Activated CD4-positive, CD25-positive, alpha-beta regulatory T cell treated with anti-CD3 and anti-CD28 coated beads, Interleukin-2, amount 50 U/mL, for 72 hours (primary cell): ENCODE data around the gene ACER3.
"Not testable (repeated sequence)": the region's sequence is repeated elsewhere in the genome, so short reads cannot be mapped to it uniquely, and the experiment has no call there.

Experiments used
- DNase-seq: peaks from one replicate; pipeline ENCODE4 v3.0.0; 2021

The ACER3 gene

DNA sequence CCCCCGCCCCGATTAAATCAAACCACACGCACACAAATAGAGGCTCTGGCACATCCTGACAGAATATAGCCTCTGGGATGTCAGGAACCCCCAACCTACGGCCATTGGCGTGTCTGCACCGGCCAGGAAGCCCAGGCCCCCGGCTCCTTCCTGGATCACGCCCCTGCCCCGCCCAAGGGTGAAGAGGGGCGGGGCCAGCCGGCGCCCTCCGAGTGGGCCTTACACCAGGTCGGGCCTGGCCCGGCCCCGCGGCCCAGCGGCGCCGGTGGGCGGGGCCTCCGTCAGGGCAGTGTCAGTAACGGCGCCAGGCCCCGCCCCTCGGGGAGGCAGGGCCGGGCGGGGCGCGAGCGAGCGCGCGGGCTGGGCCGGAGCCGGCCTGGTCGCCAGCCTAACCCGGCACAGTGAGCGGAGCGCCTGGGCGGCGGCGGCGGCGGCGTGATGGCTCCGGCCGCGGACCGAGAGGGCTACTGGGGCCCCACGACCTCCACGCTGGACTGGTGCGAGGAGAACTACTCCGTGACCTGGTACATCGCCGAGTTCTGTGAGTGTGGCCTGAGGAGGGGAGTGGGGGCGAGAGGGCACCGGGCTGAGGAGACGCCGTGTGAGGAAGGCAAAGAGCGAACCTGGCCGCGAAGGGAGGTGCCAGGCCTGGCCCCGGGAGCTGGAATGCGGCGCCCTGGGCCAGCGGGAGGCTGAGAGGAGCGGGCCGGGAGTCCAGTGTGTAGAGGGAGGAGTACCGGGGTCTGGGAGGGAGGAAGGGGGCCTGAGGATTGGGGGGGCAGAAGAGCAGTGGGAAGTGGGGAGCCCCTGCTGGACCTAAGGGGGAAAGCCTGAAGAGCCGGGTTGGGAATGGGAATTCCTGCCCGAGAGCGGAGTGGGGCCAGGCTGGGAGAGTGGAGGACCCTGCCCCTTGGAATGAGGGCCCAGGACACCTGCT lies at the start of gene ACER3:
TSS of gene ACER3 (plus strand) at position 380 of the 937 bp plus-strand sequence. CDS start at position 439, 59 bp downstream.
- DNase-seq = peak; percentile 90

DNA sequence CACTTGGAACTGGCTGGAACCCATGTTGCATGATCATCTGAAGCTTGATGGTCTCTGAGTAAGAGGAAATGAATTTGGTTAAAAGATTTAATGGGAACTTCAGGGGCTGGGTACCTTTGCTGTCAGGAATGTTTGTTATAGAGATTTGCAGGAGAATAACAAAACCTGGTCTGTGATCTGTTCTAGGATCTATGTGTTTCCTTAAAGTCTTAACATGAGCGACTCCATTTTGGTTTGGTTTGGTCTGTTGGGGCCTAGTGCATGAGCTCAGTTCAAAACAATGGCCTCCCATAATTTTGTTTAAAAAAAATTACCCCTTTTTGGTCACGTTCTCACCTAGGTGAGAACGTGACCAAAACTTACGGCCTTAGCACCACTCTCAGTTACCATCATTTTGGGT lies 49.5 kb upstream of the ACER3 start:
- DNase-seq = no peak

DNA sequence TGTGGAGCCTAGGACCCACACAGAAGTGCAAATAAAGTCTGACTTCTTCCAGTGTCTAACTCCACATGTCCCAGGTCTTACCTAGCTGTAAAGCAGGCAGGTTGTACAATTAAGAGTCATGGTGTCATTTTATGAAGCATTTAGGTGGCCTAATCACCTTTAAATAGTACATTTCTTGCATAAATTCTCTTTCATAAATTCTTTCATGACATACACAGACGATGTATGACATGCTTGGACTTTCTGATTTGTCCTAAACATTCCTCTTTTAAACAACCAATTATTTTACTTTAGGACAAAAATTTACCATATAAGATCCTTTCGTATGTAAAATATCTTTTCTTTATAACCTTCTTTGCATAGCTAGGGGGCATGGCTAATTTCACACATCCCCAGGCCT lies 46.3 kb upstream of the ACER3 start:
- no peak for DNase-seq

DNA sequence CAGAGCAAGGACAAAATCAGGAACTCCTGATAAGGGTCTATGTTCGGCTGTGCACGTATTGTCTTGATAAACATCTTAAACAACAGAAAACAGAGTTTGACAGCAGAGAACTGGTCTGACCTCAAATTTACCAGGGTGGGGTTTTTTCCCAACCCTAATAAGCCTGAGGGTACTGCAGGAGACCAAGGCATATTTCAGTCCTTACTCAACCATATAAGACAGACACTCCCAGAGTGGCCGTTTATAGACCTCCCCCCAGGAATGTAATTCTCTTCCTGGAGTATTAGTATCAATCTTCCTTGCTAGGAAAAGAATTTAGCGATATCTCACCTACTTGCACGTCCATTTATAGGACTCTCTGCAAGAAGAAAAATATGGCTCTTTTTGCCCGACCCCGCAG lies 45.0 kb upstream of the ACER3 start:
- not testable (repeated sequence) for DNase-seq

DNA sequence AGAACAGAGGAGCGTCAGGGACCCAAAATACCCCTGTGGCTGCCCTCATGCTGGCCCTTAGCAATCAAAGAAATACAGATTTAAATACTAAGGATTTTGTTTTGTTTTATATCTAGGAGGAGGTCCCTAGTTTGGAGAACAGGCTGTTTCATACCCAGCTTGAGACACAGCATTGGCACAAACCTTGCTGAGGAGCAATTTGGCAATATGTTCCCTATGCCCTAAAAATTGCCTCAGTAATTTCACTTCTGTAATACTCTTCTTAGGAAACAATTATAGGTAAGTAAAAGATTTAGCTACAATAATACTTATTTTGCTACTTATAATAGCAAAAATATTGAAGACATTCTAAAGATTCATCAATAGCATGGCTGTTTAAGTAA lies 40.5 kb upstream of the ACER3 start:
- DNase-seq = no peak

DNA sequence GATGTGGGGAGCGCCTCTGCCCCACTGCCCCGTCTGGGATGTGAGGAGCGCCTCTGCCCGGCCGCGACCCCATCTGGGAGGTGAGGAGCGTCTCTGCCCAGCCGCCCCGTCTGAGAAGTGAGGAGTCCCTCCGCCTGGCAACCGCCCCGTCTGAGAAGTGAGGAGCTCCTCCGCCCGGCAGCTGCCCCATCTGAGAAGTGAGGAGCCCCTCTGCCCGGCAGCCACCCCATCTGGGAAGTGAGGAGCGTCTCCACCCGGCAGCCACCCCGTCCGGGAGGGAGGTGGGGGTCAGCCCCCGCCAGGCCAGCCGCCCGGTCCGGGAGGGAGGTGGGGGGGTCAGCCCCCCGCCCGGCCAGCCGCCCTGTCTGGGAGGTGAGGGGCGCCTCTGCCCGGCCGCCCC lies 39.3 kb upstream of the ACER3 start:
- DNase-seq = not testable (repeated sequence)

DNA sequence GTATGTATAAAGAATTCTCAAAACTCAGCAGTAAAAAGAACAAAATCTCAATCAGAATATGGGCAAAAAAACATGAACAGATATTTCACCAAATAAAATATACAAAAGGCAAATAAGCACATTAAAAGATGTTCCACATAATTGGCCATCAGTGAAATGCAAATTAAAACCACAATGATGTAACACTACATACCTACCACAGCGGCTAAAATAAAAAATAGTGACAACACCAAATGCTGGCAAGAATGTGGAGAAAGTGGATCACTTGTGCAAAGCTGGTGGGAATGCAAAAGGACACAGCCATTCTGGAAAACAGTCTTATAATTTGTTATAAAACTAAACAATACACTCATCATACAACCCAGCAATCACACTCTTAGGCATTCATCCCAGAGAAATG lies 38.3 kb upstream of the ACER3 start:
- DNase-seq = no peak

DNA sequence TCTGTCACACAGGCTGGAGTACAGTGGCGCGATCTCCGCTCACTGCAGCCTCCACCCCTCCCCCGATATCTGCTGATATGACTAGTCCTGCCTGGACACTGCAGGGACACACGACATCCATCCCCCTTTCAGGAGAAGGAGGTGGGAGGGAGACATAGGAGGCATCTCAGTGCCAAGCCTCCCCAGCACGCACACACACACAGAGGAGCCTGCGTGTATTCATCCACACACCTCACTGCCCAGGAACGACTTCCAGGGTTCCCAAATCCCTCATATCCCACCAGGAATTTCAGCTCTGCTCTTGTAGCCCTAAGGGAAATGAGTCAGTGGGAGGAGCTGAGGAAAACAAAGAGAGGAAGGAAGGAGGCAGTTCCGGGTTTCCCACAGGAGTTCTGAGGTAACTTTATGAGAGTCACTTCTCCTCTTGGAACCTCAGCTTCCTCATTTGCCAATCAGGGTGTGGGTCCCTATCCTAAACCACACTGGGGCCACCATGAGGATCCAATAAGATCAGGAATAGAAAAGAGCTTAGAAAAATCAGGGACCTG lies 37.2 kb upstream of the ACER3 start:
- no peak for DNase-seq

DNA sequence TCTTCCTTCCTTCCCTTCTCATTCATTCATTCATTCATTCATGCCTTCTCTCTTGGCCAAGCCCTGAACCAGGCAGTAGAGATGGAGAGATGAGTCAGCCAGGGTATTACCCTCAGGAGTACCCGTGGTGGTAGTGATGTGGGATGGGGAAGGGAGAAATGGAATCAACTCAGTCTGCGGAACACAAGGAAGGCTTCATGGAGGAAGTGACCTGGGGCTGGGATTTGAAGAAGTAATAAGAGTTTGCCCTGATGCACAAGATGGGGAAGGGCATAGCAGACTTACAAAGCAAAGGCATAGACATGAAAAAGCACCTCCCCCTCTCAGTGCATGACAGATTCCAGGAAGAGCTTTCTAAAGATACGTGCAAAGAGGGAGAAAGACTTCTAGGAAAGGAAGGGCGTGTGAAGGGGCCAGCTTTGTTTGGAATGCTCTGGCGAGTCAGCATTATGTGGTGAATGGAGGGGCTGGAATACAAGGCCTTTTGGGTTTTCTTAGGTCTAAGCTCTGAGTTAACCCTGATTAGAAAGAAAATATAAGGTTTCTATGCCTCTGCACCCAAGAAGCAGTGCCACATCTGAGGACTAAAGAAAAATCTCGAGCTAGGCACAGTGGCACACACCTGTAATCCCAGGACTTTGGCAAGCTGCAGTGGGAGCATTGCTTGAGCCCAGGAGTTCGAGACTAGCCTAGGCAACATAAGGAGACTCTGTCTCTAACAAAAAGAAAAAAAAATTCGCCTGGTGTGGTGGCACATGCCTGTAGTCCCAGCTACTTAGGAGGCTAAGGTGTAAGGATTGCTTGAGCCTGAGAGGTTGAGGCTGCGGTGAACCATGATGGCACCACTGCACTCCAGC lies 36.4 kb upstream of the ACER3 start:
- DNase-seq = no peak

DNA sequence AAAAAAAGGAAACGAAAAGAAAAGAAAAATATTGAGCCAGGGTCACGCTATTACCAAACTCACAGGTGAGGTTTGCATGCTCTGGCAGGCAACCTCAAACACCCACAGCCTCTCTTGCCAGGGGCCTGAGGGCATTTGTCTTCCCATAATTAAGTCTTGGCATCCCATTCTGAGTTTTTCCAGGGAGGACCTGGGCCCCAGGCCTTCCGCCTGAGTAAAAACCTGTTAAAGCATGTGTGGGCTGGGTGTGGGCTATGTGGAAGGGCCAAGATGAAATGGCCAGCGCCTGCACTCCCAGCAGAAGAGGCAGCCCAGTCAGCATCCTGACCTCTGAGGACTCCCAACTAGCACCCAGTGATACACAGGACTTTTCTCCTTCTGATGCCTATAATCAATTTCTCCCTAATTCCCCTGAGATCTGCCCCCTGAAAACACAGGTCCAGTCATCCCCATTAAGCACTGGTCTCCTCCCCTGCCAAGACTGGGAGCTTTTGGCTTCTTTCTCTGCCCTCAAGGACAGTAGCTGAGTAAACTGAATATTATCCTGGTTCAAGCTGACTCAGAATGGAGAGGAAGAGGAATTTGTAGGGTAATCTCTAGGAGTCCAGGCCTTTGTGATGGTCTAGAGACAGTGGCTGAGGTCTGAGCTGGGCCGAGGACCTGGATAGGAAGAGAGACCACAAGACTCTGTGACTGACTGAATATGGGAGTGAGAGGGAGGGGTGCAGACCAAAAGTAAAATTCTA lies 35.6 kb upstream of the ACER3 start:
- DNase-seq = no peak

DNA sequence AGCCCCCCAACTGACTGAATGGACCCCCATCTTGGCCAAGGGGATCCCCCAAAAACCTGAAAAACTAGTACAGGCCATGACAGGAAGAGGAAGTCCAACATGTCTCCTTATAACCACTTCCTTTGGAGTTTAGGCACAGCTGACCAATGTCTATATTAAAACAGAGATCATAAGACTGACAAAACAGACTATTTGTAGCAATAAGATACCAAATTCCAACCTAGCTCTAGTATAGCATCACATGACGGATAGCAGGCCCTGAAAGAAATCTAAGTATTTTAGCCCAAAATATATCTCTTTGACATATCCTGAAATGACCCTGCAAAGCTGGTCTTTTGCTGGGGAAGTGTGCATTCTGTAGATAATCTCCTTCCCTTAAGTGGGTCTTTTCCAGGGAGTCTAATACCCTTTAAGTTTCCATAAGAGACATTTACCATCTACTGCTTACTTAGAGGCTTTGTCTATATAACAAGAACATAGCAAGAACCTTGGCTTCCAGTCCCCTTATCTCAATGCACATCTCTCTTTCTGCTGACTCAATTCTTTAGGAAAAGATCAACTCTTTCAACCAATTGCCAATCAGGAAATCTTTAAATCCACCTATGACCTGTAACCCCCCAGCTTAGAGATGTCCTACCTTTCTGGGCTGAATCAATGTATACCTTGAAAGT lies 34.9 kb upstream of the ACER3 start:
- no peak for DNase-seq

DNA sequence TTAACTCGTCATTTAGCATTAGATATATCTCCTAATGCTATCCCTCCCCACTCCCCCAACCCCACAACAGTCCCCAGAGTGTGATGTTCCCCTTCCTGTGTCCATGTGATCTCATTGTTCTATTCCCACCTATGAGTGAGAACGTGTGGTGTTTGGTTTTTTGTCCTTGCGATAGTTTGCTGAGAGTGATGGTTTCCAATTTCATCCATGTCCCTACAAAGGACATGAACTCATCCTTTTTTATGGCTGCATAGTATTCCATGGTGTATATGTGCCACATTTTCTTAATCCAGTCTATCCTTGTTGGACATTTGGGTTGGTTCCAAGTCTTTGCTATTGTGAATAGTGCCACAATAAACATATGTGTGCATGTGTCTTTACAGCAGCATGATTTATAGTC lies 34.2 kb upstream of the ACER3 start:
- DNase-seq = not testable (repeated sequence)

DNA sequence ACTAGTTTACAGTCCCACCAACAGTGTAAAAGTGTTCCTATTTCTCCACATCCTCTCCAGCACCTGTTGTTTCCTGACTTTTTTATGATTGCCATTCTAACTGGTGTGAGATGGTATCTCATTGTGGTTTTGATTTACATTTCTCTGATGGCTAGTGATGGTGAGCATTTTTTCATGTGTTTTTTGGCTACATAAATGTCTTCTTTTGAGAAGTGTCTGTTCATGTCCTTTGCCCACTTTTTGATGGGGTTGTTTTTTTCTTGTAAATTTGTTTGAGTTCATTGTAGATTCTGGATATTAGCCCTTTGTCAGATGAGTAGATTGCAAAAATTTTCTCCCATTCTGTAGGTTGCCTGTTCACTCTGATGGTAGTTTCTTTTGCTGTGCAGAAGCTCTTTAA lies 33.7 kb upstream of the ACER3 start:
- not testable (repeated sequence) for DNase-seq

DNA sequence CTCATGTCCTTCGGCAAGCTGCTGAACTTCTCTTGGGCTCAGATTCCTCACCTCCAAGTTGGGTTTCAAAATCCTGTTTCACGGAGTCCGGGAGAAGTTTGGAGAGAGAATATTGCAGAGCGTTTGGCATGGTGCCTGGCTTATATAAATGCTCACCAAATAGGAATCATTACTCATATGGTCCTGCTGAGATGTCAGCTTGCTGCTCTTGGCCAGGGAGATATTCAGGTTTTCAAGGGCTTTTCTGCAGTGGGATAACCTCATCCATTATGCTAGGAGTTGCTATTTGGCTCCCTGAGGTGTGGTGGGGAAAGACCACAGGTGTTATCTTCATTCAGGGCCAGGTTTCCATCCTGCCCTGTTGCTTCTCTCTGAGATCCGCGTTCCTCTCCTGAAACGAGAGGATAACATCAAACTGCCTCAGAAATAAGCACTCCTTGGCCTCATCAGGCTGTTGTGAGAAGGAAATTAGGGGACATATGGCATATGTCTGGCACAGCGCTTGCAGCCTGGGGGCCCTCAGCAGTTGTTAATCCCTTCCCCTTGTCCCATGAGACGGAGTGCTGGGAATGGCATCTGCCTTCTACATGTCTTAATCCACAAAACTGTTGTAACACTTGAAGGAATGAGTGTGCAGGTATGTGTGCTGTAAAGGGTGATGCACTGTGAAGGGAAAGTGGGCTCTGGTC lies 29.9 kb upstream of the ACER3 start:
- DNase-seq = no peak

DNA sequence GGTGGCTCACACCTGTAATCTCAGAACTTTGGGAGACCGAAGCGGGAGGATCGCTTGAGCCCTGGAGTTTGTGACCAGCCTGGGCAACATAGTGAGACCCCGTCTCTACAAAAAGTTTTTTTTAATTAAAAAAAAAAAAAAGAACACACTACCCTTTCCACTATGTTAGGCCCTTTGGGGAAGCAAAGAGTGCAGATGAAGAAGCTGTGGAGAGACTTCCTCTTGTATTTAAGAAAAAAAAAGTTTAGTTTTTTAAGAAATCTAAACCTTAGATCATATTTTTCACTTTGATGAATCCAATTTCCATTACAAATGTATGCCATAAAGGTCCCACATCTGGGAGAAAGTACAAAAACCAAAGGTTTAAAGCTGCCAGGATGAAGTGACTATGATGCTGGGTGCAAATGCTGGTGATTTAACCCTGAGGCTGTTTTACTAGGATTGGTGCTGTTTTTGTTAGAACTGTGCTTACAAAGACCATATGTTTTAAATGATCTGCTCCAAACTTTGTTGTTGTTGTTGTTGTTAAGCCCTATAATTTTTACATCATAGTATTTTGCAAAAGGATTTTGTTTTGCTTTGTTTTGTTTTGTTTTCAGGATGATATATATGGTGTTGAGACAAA lies 28.9 kb upstream of the ACER3 start:
- no peak for DNase-seq

DNA sequence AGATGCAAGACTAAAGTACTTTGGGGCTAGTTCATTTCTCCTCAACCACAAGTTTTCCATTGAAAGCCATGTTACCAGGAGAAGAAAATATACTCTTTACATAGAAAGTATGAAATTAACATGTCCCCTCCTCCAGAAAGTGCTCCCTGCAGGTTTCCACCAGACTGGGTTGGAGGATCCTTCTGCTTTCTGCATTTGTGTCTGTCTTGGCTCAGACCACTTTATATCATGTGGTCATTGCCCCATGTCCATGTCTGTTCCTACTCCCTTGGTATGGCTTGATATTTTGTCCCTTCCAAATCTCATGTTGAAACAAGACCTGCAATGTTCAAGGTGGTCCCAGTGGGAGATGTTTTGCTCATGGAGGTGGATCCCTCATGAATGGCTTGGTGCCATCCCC lies 28.4 kb upstream of the ACER3 start:
- DNase-seq = no peak

DNA sequence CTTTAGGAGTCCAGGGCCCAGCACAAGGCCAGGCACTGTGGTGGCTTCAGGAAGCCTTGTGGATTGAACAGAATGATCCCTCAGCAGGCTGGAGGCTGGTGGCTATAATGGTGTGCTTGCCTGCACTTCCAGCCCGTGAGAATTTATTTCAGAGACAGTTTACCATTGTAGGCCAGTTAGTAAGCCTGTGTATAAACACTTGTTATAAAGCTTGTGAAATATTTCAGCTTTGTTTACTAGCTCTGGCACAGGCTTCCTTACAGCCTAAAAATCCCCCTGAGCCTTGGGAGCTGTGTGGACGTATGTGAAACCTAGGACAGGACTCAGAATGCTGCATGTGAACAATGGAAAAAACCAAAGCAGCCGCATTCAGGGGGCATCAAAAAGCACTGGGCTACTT lies 26.6 kb upstream of the ACER3 start:
- DNase-seq = no peak

DNA sequence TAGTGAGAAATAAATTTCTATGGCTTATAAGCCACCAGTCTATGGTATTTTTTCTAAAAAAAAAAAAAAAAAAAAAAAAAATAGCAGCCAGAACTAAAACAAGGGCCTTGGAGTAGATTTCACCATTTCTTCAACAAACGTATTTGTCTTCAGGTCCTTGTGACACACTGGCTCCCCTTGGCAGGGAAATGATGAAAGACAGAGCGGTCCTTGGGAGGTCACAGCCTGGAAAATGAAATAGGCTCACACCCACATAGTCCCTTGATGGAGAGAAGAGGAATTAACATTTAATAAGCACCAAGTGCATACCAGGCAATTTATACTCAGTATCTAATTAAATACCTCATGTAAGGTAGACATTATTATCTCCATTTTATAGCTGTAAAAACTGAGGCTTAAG lies 25.7 kb upstream of the ACER3 start:
- no peak for DNase-seq

DNA sequence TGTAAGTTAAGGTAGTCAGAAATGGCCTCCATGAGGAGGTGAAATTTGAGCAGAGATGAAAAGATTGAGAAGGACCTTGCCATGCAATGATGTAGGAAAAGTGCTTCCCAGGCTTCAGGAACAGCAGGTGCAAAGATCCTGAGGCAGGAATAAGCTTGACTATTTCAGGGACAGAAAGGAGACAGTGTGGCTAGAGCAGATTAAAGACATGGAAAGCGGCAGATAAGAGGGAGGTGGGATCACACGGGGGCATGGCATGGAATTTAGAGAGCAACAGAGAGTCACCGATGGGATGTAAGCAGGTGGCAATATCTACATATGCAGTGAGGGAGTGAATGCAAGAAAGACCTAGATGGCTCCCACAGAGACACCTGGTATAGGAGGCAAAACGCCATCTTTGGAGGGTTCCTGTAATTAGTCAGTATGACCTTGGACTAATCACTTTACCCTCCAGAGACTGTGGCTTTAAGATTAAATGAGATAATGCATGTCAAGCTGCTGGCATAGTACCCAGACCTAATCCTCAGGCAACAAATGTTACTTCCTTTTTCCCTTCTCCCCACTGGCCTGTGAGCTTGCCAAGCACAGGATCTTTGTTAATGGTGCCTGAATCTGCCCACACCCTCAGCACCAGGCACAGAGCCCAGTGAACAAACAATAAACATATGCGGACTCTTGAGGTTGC lies 24.6 kb upstream of the ACER3 start:
- no peak for DNase-seq

DNA sequence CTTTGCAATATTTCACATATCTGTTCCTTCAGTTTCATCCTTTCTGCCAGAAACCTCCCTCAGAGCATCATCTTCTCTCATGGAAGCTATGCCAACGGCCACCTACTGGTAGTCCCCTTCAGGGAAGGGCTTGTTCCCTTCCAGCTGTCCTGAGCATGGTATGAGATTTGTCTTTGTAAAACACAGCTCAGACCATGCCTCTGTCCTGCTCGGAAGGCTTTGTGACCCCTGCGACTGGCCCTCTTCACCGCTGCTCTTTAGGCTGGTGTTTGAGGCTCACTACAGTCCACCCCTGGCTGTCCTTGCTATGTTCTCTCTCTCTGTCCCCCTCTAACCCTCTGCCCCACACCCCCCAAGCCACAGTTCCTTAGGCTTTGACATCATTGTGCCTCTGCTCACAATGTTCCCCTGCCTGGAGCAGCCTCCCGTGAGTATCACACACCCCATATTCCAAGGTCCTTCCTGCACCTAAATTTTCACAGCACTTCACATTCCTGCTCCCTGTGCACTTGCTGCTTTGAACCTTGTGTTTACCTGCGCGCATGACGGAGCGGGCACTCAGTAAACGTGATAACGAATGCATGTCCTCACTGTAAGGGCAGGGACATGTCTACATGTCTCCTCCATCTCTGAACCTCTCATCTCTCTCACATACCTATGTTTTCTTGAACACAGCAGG lies 24.0 kb upstream of the ACER3 start:
- DNase-seq = no peak
